NK-92 treated with Interleukin-12 subunit alpha and Interleukin-12 subunit beta, amount 100 ng/mL, for 24 hours (cell line): Measurements from ENCODE around the gene RPP25L.

ENCODE experiments used
- DNase-seq: peaks from one replicate; lab custom pipeline; 2025; lab: John Stamatoyannopoulos, UW

RPP25L gene

GRCh38 chr9:34611251-34611810, 566 bp downstream of the RPP25L start:
- no peak for DNase-seq

- no peak for DNase-seq
These were observed 1.3 kb downstream of the RPP25L start for GRCh38 chr9:34610434-34611206.

GRCh38 chr9:34607331-34607730, 4.6 kb downstream of the RPP25L start:
- no peak for DNase-seq

- no peak for DNase-seq
These were observed 5.0 kb downstream of the RPP25L start for GRCh38 chr9:34606905-34607304.

GRCh38 chr9:34606190-34606589, 5.7 kb downstream of the RPP25L start:
- DNase-seq: no peak

- DNase-seq: peak; percentile 42
These were observed 8.2 kb downstream of the RPP25L start for GRCh38 chr9:34603610-34604231.

- no peak for DNase-seq
These were observed 9.8 kb downstream of the RPP25L start for GRCh38 chr9:34601937-34602573.

- DNase-seq: no peak
These were observed 11.0 kb downstream of the RPP25L start for GRCh38 chr9:34600908-34601307.

- DNase-seq: no peak
These were observed 12.4 kb downstream of the RPP25L start for GRCh38 chr9:34599546-34599945.

GRCh38 chr9:34594177-34594576, 17.7 kb downstream of the RPP25L start:
- DNase-seq: no peak

- no peak for DNase-seq
These were observed 18.8 kb downstream of the RPP25L start for GRCh38 chr9:34592895-34593601.

- no peak for DNase-seq
These were observed 19.7 kb downstream of the RPP25L start for GRCh38 chr9:34591917-34592866.

- no peak for DNase-seq
These were observed 20.5 kb downstream of the RPP25L start for GRCh38 chr9:34591248-34591916.

- DNase-seq: no peak
These were observed 21.3 kb downstream of the RPP25L start for GRCh38 chr9:34590381-34591247.

GRCh38 chr9:34589636-34590380, 22.1 kb downstream of the RPP25L start, which contains the start of gene CNTFR:
Gene CNTFR (minus strand): TSS chr9:34589724. CDS start chr9:34568981, 20,743 bp downstream.
- DNase-seq: no peak

GRCh38 chr9:34588671-34589635, 22.9 kb downstream of the RPP25L start:
- no peak for DNase-seq

- DNase-seq: no peak
These were observed 24.6 kb downstream of the RPP25L start for GRCh38 chr9:34587271-34587670.
